ENCODE measurements around the gene SAMD4A. TPM values are rescaled to one million over a fixed set of nuclear protein-coding genes. Genes with fewer than 3 reads are reported as not detected.

SAMD4A gene
- total RNA-seq, 1 experiment from 2014 or later: 26.5 TPM

DNA sequence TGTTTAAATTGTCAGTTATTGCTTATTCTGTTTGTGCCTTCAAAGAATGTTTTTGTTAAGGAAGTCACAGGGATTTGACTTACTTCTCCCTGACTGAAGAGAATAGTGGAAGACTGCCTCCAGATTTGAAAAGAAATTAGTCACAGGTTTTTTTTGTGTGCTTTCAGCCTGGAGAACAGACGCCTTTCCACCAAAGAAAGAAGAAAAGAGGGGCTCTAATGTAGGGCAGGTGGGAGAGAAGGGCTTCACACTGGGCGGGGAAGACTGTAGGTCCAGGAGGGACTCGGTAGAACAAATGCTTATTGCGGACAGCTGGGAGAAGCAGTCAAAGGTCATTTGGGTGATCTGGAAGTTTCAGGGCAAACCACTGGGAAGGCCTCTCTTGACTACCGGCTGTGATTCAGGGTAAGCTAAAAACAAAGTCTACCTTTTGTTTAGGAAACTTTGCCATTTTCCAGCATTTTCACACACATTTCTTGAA, 76.8 kb downstream of the SAMD4A start:
- H3K4me1 ChIP-seq (ENCODE audit: insufficient read depth, low read length, poor library complexity, severe bottlenecking): peaks cover 3% of the 10 kb centered on the region

DNA sequence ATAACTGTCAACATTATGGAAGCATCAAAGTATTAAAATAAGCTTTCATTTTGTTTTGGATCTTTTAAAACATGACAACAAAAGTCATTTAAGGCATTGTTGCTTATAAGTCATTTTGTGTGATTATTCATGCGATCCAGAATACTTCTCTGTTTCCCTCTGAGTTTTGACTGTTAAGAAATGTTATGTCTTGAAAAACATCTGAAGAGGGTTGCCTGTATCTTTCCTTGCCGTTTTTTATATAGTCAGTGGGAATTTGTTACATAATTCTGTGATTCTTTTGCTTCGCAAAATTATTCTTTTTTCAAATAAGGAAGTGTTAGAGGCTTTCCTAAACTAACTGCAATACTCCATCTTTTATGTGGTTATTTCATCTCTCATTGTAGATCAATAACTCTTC, 78.7 kb downstream of the SAMD4A start:
- ChIA-PET POLR2A (ENCODE audit: low non-redundant PET) (no interaction called here), CTCF (no interaction called here)
- no peaks in the 10 kb centered on the region for H3K36me3 ChIP-seq (ENCODE audit: insufficient read depth, low read length, poor library complexity, severe bottlenecking)
- H3K27ac ChIP-seq (ENCODE audit: low read depth, low read length, poor library complexity, severe bottlenecking): no peak overlapping the region
- H3K27me3 ChIP-seq (replicated peaks; ENCODE audit: insufficient read depth, low read depth, low read length, poor library complexity): no peaks in the 10 kb centered on the region
- TF ChIP-seq EZH2 (IDR thresholded peaks at IDR 0.05; ENCODE audit: borderline replicate concordance, low read depth, low read length, poor library complexity, severe bottlenecking): no peak
- TF ChIP-seq, protein P1, sequence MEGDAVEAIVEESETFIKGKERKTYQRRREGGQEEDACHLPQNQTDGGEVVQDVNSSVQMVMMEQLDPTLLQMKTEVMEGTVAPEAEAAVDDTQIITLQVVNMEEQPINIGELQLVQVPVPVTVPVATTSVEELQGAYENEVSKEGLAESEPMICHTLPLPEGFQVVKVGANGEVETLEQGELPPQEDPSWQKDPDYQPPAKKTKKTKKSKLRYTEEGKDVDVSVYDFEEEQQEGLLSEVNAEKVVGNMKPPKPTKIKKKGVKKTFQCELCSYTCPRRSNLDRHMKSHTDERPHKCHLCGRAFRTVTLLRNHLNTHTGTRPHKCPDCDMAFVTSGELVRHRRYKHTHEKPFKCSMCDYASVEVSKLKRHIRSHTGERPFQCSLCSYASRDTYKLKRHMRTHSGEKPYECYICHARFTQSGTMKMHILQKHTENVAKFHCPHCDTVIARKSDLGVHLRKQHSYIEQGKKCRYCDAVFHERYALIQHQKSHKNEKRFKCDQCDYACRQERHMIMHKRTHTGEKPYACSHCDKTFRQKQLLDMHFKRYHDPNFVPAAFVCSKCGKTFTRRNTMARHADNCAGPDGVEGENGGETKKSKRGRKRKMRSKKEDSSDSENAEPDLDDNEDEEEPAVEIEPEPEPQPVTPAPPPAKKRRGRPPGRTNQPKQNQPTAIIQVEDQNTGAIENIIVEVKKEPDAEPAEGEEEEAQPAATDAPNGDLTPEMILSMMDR (conservative IDR thresholded peaks at IDR 0.05; ENCODE audit: low read depth, low read length): no peak
- no TSS peak for BruUV-seq (replicated peaks)
- H3K4me1 ChIP-seq (ENCODE audit: insufficient read depth, low read length, poor library complexity, severe bottlenecking): peaks cover 9% of the 10 kb centered on the region
- DNase-seq (ENCODE audit: low spot score): no peak
- H3K4me3 ChIP-seq (ENCODE audit: low read depth, low read length, poor library complexity, severe bottlenecking): no peak overlapping the region
- no peaks in the 10 kb centered on the region for H3K9me3 ChIP-seq (ENCODE audit: low read depth, low read length, poor library complexity, severe bottlenecking)
- intact Hi-C loops (cut with micrococcal nuclease; ENCODE audit: unreplicated experiment): no loop called here

More for the DNA sequence above, 76.8 kb downstream of the SAMD4A start:
- CTCF ChIA-PET: no interaction called here
- Histone ChIP-seq H3K27me3 (replicated peaks; ENCODE audit: insufficient read depth, low read depth, low read length, poor library complexity) (no peaks in the 10 kb centered on the region), H3K9me3 (ENCODE audit: low read depth, low read length, poor library complexity, severe bottlenecking) (no peaks in the 10 kb centered on the region), H3K4me3 (ENCODE audit: low read depth, low read length, poor library complexity, severe bottlenecking) (no peak overlapping the region), H3K36me3 (ENCODE audit: insufficient read depth, low read length, poor library complexity, severe bottlenecking) (no peaks in the 10 kb centered on the region), H3K27ac (ENCODE audit: low read depth, low read length, poor library complexity, severe bottlenecking) (no peak overlapping the region)
- no TSS peak for BruUV-seq (replicated peaks)
- DNase-seq (ENCODE audit: low spot score): no peak
- POLR2A ChIA-PET (ENCODE audit: low non-redundant PET): interaction anchor here (0.7 kb wide), 2 partner anchors 14 to 21 kb away, joined by 3 read pairs; no protein-coding TSS in a partner anchor
- TF ChIP-seq, protein P1 (conservative IDR thresholded peaks at IDR 0.05; ENCODE audit: low read depth, low read length): no peak
- TF ChIP-seq EZH2 (IDR thresholded peaks at IDR 0.05; ENCODE audit: borderline replicate concordance, low read depth, low read length, poor library complexity, severe bottlenecking): no peak
- intact Hi-C loops (cut with micrococcal nuclease; ENCODE audit: unreplicated experiment): loop anchor here (5.0 kb wide), 1 partner anchor 76 kb away; the partner anchor contains the start of gene SAMD4A

DNA sequence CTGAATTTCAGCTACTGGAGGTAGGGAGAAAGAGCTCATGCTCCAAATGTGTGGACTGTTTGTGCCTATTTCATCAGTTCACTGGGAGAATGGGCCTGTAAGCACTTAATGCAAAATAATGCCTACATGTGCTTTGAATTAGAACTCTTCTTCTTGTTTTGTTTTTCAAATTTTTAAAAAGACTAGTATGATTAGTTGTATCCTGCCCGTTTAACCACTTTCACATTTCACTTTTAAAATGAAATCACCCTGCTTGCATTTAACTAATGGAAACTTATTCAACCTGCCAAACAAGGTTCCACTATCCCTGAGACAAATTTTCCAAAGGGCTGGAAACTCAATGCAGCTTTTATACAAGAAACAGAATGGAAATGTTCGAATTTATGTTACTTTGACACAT, 79.7 kb downstream of the SAMD4A start:
- Histone ChIP-seq H3K9me3 (ENCODE audit: low read depth, low read length, poor library complexity, severe bottlenecking) (no peaks in the 10 kb centered on the region), H3K27ac (ENCODE audit: low read depth, low read length, poor library complexity, severe bottlenecking) (no peak overlapping the region), H3K4me1 (ENCODE audit: insufficient read depth, low read length, poor library complexity, severe bottlenecking) (peaks cover 19% of the 10 kb centered on the region), H3K4me3 (ENCODE audit: low read depth, low read length, poor library complexity, severe bottlenecking) (no peak overlapping the region), H3K27me3 (replicated peaks; ENCODE audit: insufficient read depth, low read depth, low read length, poor library complexity) (no peaks in the 10 kb centered on the region), H3K36me3 (ENCODE audit: insufficient read depth, low read length, poor library complexity, severe bottlenecking) (no peaks in the 10 kb centered on the region)
- BruUV-seq (replicated peaks): no TSS peak
- TF ChIP-seq EZH2 (IDR thresholded peaks at IDR 0.05; ENCODE audit: borderline replicate concordance, low read depth, low read length, poor library complexity, severe bottlenecking): no peak
- TF ChIP-seq, protein P1 (conservative IDR thresholded peaks at IDR 0.05; ENCODE audit: low read depth, low read length): no peak
- CTCF ChIA-PET: no interaction called here
- POLR2A ChIA-PET (ENCODE audit: low non-redundant PET): no interaction called here
- intact Hi-C loops (cut with micrococcal nuclease; ENCODE audit: unreplicated experiment): no loop called here
- no peak for DNase-seq (ENCODE audit: low spot score)
